ENCODE data around the gene ARID3B.

DNA sequence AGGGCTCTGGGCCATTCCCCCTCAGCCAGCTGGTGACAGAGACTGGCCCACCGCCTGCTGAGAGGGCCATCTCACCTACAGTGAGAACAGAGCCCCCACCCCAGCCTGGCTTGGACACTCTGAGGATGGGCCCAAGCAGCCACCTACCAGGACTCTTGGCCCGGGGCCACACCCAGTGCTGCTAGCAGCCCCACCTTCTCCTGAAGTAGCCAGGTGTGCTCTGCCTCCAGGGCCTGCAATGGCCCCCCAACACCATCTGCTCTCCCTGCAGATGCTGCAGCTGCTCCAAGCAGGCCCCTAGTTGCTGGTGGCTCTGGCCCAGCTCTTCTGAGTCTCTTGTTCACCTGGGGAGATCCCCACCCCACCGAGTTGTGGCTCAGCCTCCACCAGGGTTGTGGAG lies 67.8 kb downstream of the ARID3B start:
- no peak for TF ChIP-seq POLR2A (IDR thresholded peaks at IDR 0.05)
- TF ChIP-seq CTCF (IDR thresholded peaks at IDR 0.05), result no peak
- no peak for TF ChIP-seq POLR2AphosphoS5 (IDR thresholded peaks at IDR 0.05; ENCODE audit: insufficient read depth in 1 of 2, low read depth in 1 of 2)

All from vagina (tissue), 2 donors.